Mucosa of gallbladder (tissue), 1 donor: ENCODE measurements around the gene CA5A. TPM values are rescaled to one million over a fixed set of nuclear protein-coding genes. Genes with fewer than 3 reads are reported as not detected.

Source experiments
- DNase-seq: peaks from one replicate; pipeline ENCODE4 v3.0.0-alpha.2; 2020; ENCODE audit warnings: low spot score
- total RNA-seq: library from RNA; stranded (reverse); gene quantifications from one replicate; pipeline ENCODE4 v1.2.1, GENCODE V29; 2021
- donor health status: DM: no; HTN: no; CAD: no.

The CA5A gene
- total RNA-seq, 1 donor from 2014 or later, result 0.14 TPM

DNA sequence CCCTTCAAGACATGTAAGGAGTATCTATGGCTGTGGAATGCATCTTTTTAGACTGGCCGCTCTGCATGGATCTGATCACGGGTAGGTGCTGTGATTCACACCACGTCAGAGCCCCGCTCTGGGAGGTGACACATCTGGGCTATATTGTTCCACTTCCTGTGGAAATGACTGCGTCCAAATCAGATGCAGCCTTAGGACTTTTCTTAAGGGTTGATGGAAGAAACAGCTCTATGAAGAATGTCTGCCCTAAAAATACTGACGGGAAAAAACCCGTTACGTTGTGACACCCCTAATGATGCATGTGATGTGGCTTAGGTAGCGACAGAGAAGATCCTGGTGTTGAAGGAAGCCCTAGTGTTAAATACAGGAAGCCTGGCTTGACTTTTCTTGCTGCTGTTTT is 27.1 kb upstream of the CA5A start:
- no peak for DNase-seq

DNA sequence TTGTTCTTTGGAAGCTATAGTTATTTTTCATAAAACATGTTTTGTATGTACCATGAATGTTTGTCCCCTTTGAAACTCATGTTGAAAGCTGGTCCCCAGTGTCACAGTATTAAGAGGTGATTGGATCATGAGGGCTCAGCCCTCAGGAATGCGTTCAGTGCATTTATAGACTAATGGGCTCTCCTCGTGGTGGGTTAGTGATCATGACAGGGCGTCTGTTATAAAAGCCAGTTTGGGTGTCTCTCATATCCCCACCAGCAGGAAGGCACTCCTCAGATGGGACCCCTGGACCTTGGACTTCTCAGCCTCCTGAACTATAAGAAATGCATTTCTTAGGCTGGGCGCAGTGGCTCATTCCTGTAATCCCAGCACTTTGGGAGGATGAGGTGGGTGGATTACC is 25.3 kb upstream of the CA5A start:
- DNase-seq, result no peak

DNA sequence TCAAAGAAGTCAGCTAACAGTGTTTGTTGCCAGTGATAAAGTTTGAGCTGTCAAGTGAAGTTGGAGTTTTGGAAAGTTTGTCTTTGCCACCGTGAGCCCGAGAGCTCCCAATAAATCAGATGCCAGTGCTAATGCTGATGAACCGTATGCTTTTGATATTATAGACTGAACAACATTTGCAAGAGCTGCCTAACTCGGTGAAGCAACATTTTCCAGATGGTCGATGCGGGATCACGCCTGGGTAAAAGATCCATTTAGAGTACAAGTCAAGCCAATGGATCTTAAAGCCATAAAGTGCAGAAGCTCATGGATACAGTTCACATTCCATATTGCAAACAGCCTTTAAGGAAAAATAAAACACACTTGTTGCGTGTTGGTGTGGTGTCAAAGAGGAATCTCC is 24.5 kb upstream of the CA5A start:
- no peak for DNase-seq

GRCh38 chr16:87960296-87960695 is 24.0 kb upstream of the CA5A start:
- no peak for DNase-seq

DNA sequence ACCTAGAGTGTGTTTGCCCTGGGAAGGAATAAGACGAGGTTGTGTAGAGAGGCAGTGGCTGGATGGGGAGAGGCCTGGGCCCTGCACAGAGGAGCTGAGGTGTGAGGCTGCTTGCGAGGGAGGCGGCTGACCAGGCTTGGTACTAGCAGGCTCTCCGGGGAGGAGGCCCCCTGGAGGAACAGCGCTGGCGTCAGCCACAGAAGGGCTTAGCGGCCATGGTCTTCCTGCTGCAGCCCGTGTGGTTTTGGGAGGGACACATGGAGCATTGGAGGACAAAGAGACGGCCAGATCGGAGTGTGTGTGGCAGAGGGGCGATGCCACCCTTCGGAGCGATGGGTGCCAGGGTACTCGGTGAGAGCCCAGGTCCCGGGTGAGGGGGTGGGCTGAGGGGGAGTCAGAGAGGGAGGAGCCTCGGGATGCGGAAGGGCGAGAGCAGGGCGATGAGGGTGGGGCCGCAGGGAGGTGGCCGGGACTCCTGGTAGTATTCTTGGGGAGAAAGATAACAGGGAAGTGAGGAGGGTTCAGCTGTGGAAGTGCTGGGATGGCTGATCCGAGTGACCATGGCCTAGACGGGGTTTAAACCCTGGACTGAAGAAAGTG is 23.2 kb upstream of the CA5A start:
- DNase-seq, result no peak

- no peak for DNase-seq
Observed at GRCh38 chr16:87958632-87959031, 22.3 kb upstream of the CA5A start.

DNA sequence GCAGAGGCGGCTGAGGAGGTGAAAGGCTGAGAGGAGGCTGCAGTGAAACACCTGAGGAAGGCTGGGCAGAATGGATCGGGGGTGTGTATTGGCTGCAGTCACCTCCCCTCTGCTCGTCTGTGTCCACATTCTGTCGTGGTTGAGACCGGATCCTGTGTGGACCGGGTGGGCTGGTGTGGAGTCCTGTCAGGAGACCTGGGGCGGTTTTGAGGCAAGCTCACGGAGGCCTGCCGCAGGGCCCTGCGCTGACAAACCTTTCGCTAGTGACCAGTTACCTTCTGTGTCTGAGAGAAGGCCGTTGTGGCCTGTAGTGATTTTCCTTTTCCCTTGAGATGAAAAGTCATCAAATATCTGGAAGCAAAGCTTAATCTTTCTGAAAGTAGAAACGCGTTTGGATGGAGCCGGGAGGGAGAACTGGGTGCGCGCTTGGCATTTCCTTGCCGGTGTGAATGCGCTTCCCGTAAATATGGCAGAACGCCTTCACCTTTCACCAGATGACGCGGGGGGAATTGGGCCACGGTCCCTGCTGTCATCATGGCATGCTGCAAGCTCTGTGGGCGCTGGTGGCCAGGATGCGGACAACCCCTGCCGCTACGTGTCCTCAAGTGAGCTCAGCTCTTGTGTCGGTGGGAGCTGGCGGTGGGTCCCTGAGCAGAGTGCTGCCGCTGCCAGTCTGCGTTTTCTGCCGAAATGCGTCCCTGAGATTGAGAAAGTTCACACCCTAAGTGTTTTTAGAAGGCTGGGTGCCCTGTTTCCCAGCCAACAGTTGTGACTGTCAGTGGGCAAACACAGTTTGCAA is 21.2 kb upstream of the CA5A start:
- DNase-seq, result no peak

GRCh38 chr16:87956365-87957231 is 20.3 kb upstream of the CA5A start:
- no peak for DNase-seq

DNA sequence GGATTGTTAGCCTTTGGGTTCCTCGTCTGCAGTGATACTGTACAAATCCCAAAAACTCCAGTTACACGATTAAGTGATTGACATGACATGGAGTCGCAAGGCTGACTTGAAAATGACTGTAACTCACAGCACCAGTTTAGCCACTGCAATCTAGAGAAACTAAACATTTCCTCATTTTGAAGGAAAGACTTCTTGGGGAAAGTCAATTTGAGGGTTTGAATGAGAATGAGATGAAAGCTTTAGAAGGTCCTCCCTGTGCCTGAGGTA is 19.7 kb upstream of the CA5A start:
- DNase-seq, result no peak

GRCh38 chr16:87955302-87956097 is 19.2 kb upstream of the CA5A start:
- no peak for DNase-seq

DNA sequence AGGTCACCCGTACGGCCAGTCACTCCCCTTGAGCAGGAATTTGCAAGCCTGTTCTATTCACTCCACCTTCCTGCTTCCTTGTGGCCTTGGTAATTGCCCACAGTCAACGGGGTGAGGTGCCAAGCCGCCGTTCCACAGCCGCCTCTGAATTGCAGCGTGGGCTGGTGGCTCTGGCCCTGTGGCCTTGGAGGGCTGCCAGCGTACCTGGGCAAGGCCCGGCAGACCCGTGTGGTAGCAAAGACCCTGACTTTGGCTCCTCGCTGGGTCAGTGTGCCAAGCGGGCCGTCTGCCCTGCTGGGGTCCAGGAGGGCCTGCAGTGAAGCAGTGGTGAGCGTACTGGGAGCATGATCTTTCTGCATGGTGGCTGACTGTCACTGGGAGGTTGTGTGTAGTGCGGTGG is 18.5 kb upstream of the CA5A start:
- DNase-seq, result no peak

DNA sequence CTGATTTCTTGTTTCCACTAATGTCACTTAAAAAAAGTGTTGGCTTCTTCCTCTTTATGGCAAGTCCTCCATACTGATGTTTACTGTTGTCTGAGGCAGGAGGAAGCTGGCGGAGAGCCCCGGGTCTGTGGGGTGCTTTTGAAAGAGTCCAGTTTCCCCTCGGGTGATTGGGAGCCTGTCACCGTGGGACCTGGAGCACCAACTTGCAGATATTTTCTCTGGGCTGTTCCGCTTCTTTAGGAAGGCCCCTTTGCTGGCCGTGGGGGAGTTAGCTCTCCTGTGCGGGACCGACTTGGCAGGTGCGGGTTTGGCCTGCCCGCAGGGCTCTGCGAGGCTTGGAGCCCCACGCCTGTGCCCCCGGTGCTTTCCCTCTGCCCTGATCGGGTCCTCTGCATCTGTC is 18.0 kb upstream of the CA5A start:
- no peak for DNase-seq

DNA sequence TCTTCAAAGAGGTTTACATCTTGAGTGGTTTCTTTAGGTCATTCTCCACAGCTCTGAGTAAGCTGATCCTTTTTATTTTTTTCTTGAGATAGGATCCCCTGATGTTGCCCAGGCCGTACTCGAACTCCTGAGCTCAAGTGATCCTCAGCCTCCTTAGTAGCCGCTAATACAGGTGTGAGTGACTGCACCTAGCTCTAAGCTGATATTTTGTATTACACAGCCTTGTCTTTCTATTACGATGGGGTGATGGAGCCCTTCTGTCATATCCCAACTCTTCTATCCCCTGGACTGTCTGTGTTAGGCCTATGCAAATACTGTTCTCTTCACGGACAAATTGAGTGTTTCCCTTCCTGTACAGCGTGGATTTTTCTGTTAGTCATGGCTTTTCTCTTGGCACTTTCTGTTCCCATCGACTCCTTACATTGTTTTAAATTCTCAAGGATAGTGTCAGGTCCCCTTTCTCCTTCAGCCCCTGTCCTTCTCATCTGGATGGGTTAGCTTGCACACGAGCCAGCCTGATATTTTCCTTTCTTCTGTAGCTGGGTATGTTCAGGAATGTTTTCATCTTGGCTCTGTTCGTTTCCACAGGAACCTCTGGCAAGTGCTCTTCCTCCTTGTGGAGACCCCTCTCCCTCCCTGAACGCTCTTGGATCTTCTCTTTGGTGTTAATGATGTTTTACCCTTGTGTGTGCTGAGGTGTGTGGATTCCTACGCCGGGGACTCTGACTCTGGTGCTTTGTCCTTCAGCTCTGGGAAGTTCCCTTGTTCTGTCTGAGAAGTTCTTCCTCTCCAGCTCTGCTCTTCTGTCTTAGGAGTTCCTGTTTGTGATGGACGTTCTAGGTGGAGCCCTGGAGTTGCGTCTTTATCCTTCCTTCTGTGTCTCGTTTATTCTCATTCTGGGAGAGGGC is 17.2 kb upstream of the CA5A start:
- no peak for DNase-seq

- DNase-seq, result no peak
Observed at GRCh38 chr16:87952751-87953150, 16.4 kb upstream of the CA5A start.

DNA sequence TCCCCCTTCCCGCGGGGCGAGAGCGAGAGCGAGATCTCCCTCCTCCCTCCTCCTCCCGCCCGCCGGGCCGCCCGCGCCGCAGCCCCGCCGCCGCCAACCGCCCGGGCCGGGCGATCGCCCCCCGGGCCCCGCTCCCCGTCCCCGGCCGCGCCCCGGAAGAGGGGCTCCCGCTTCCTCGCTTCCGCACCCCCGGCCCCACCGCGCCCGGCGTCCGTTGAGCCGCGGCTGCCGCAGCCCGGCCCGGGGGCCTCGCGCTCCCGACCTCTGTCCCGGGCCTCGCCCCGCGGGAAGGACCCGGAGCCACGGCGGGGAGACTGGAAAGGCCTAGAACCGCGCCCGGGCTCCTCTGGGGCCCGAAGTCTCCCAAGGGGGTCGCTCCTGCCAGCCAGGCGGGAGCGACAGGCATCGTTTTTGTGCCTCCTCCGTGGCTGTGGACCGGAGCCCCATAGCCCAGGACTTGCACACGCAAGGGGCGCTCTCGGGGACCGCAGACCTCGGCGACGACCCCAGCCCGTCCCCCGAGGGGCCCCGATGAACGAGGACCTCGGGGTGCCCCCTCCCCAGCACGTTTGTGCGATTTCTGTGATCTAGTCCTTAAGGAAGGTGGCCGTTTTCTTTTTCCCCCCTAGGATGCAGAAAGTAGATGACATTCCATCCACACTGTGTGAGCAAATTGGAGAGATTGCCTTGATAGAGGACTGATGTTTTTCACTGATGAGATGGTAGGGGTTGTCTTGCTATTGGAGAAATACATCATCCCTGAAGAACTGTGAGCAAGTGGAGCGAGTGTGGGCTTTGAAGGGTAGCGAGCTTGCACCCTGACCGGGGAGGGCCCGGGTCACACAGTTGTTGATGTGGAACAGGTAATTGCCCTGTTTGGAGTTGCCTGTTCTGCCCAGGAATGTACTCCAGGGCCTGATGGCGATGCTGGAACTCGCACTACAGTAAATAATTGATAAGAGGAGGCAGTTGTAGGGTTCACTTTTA is 15.5 kb upstream of the CA5A start:
- no peak for DNase-seq

DNA sequence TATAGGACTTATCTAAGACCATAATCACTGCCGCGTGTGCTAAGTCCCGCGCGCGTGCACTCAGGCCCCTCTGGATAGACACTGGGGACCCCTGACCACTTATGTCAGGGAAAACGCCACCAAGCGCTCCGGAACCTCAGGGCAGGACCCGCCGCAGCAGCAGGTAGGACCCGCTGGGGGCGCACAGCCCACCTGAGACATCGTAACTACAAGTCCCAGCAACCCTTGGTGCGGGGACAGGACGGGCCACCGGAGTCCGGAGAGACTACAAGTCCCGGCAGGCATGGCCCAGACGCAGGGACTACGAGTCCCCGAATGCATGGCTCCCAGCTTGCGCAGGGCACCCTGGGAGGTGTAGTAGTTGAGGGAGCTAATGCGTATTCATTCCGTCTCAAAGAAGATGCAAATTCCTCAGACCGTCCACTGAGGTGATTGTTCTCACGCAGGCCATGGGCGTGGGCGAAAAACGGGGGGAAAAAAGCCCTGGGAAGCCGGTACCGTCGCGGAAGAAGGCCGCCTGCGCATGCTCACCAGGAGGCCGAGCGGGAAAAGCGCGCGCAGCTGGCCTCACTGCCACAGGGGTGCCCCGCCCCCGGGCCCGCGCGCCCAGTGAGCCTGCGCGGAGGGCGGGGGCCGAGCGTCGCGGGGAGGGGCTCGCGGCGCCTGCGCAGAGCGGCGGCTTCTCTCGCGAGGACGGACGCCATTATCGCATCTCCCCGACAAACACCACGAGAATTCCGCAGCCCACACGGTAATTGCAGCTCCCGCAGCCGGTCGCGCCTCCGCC is 14.6 kb upstream of the CA5A start, which contains the start of gene BANP:
TSS of gene BANP (plus strand) at position 670 of the 787 bp plus-strand sequence. CDS start 23,682 bp downstream, outside the sequence.
- DNase-seq, result peak; percentile 98

DNA sequence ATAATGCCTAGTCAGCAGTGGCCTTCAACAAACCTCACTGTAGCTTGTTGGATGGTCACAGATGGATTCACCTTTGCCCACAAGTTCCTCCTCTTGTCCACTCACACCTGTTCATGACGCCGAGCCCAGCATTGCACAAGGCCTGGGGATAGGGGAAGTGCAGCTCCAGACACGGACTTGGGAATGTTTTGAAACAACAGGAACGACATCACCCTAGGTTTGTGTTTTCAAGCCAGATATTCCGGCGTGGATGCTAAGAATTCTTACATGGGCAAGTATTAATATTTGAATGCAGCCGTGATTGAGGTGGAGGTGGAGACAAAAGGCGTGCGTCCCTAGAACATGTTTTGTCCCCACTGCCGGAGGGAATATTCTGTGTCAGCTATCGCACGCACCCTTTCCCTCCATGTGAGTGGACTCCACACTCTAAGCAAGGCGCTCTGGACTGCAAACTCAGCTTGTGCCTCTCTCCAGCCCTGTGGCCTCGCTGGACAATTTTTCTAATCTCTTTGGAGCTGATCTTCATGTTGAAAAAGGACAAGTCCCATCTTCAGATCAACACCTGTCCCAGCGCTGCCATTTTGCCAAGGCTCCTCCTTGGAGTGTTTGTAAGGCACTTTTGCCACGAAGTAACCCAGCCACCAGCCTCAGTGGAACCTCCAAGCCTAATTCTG is 12.9 kb upstream of the CA5A start:
- DNase-seq, result no peak

DNA sequence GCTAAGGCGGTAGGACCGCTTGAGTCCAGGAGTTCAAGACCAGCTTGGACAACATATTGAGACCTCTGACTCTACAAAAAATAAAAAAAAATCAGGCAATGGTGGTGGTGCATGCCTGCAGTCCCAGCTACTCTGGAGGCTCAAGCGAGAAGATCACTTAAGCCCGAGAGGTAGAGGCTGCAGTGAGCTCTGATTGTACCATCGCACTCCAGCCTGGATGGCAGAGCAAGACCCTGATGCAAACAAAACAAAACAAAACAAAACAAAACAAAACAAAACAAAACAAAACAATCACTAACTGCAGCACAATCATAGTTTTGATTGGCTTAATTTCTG is 12.4 kb upstream of the CA5A start:
- DNase-seq, result no peak
